Esophagus squamous epithelium (tissue), 5 donors: ENCODE measurements around the gene PHPT1. TPM values are rescaled to one million over a fixed set of nuclear protein-coding genes. Genes with fewer than 3 reads are reported as not detected.
"Not testable (repeated sequence)": the region's sequence is repeated elsewhere in the genome, so short reads cannot be mapped to it uniquely, and the experiment has no call there.

Experiments used
- DNase-seq: peaks from one replicate; lab custom pipeline; 2025; lab: John Stamatoyannopoulos, UW
- H3K27ac ChIP-seq, 4 donors: fragments of 200-600 bp; sonication (generic); one replicate each; pipeline ENCODE4 v1.5.1; 2016 to 2019; ENCODE audit warnings: mild to moderate bottlenecking in 1 of 4
- H3K27me3 ChIP-seq, 4 donors: fragments of 200-600 bp; sonication (generic); 1 replicate in 3 of 4; 2 replicates in 1 of 4; pipeline versions ENCODE4 v1.5.1 to v1.6.0; 2017 to 2021; ENCODE audit warnings: antibody characterized with exemption in 1 of 4
- H3K36me3 ChIP-seq, 3 donors: fragments of 200-600 bp; sonication (generic); one replicate each; pipeline ENCODE4 v1.5.1; 2016 to 2019
- H3K4me1 ChIP-seq, 3 donors: fragments of 200-600 bp; sonication (generic); one replicate each; pipeline ENCODE4 v1.5.1; 2017 to 2019
- H3K4me3 ChIP-seq, 4 donors: fragments of 200-600 bp; sonication (generic); 1 replicate in 3 of 4; 2 replicates in 1 of 4; pipeline ENCODE4 v1.5.1; 2016 to 2019; ENCODE audit warnings: mild to moderate bottlenecking in 2 of 4, moderate library complexity in 1 of 4
- H3K9me3 ChIP-seq, 3 donors: fragments of 200-600 bp; sonication (generic); one replicate each; pipeline ENCODE4 v1.5.1; 2016 to 2019
- CTCF ChIP-seq, 6 experiments: fragments of 450-650 bp in 4 of 6; fragments of 200-600 bp in 2 of 6; sonication (generic) in 2 of 6; IDR thresholded peaks; one replicate each; pipeline ENCODE4 v1.5.1; 2016 to 2019; ENCODE audit warnings: antibody characterized with exemption in 6 of 6, mild to moderate bottlenecking in 4 of 6, moderate library complexity in 4 of 6
- POLR2A ChIP-seq, 4 donors: fragments of 450-650 bp; IDR thresholded peaks; one replicate each; pipeline ENCODE4 v1.6.1; 2017; ENCODE audit warnings: antibody characterized with exemption in 4 of 4, mild to moderate bottlenecking in 4 of 4, moderate library complexity in 3 of 4
- WGBS, 2 donors: methylation state at CpG; one replicate each; pipeline ENCODE4 v1.1.5; 2018; 5-methylcytosine and 5-hydroxymethylcytosine counted together
- intact Hi-C: fragments of 100-400 bp; cut with DNase I; formaldehyde crosslinking; loops from one replicate; pipeline ENCODE4 v1.15.0; 2022
- total RNA-seq, 4 donors: library from RNA; depleted of rRNA; stranded (reverse); fragments of >200 nt; gene quantifications; one replicate each; pipeline ENCODE4 v1.1.0, GENCODE V29; 2016
- donor health status: DM: yes; HTN: yes; CAD: no.

The PHPT1 gene
- total RNA-seq, 4 donors from 2014 or later = 21.9 to 53.2 (median 42.2) TPM

- TF ChIP-seq POLR2A (IDR thresholded peaks at IDR 0.05) (no peak), CTCF (IDR thresholded peaks at IDR 0.05) (peak in 2 of 6 experiments; percentile 8 to 37)
- Histone ChIP-seq H3K9me3 (no peaks in the 10 kb centered on the region), H3K27ac (peak overlapping the region; percentile 56 to 87 (median 74)), H3K27me3 (no peaks in the 10 kb centered on the region), H3K36me3 (no peaks in the 10 kb centered on the region), H3K4me1 (peaks cover 20 to 47% (median 23%) of the 10 kb centered on the region in 3 donors), H3K4me3 (peak overlapping the region in 3 of 4 donors; percentile 23 to 59 (median 31))
- WGBS, 2 donors = 4 to 16% methylated on average over 6 to 18 of the region's 19 CpGs
- intact Hi-C loops = no loop called here
- no peak for DNase-seq
These were observed 33.1 kb downstream of the PHPT1 start for GRCh38 chr9:136882109-136882946.

GRCh38 chr9:136882947-136883283 lies 33.7 kb downstream of the PHPT1 start:
- H3K36me3 ChIP-seq, DNase-seq, intact Hi-C loops, H3K9me3 ChIP-seq, H3K27me3 ChIP-seq: not testable (repeated sequence)
- Histone ChIP-seq H3K4me1 (peaks cover 26 to 52% (median 28%) of the 10 kb centered on the region in 3 donors), H3K4me3 (peak overlapping the region in 2 of 4 donors; percentile 31 to 59), H3K27ac (peak overlapping the region; percentile 56 to 87 (median 74))
- WGBS, 2 donors = 37 to 40% methylated on average over 7 to 9 of the region's 9 CpGs

GRCh38 chr9:136883670-136884069 lies 34.5 kb downstream of the PHPT1 start:
- 53 to 73% methylated on average over 8 to 10 of the region's 10 CpGs for WGBS, 2 donors
- peak overlapping the region in 2 of 4 donors; percentile 85 to 87 for H3K27ac ChIP-seq
- H3K9me3 ChIP-seq, H3K36me3 ChIP-seq, H3K4me3 ChIP-seq, DNase-seq, H3K27me3 ChIP-seq, intact Hi-C loops: not testable (repeated sequence)
- peaks cover 26 to 56% (median 28%) of the 10 kb centered on the region in 3 donors for H3K4me1 ChIP-seq

- Histone ChIP-seq H3K9me3 (no peaks in the 10 kb centered on the region), H3K4me3 (peak within 1 kb of the TSS; percentile 80 to 100 (median 98)), H3K4me1 (peaks cover 26 to 56% (median 28%) of the 10 kb centered on the region in 3 donors), H3K27me3 (no peaks in the 10 kb centered on the region), H3K27ac (peak within 1 kb of the TSS; percentile 86 to 95 (median 92)), H3K36me3 (peaks cover 0 to 7% (median 0%) of the 10 kb centered on the region in 3 donors)
- intact Hi-C loops = no loop called here
- peak in 2 of 4 donors; percentile 64 to 66 for TF ChIP-seq POLR2A (IDR thresholded peaks at IDR 0.05)
- peak in 1 of 6 experiments; percentile 12 for TF ChIP-seq CTCF (IDR thresholded peaks at IDR 0.05)
- no CpG with 5 or more reads among the region's 88 CpGs for WGBS, 2 donors
- DNase-seq = peak; percentile 85
These were observed 36.9 kb downstream of the PHPT1 start, which contains the start of gene TRAF2 for GRCh38 chr9:136885950-136886578. TSS of gene TRAF2 (plus strand) at chr9:136886516. CDS start at chr9:136898741, 12,225 bp downstream.

GRCh38 chr9:136886610-136887597 lies 37.7 kb downstream of the PHPT1 start:
- intact Hi-C loops = no loop called here

More at GRCh38 chr9:136886610-136887597, 37.7 kb downstream of the PHPT1 start:
- Histone ChIP-seq H3K27ac (peak overlapping the region; percentile 86 to 95 (median 92)), H3K27me3 (no peaks in the 10 kb centered on the region), H3K9me3 (no peaks in the 10 kb centered on the region), H3K4me1 (peaks cover 23 to 49% (median 23%) of the 10 kb centered on the region in 3 donors), H3K36me3 (peaks cover 0 to 10% (median 0%) of the 10 kb centered on the region in 3 donors), H3K4me3 (peak overlapping the region; percentile 80 to 100 (median 98))
- no peak for TF ChIP-seq POLR2A (IDR thresholded peaks at IDR 0.05)
- TF ChIP-seq CTCF (IDR thresholded peaks at IDR 0.05) = no peak
- 2 to 5% methylated on average over 14 to 19 of the region's 76 CpGs for WGBS, 2 donors
- DNase-seq = no peak
